T-cell (primary cell): ENCODE results near the gene EPB41L5. TPM values are rescaled to one million over a fixed set of nuclear protein-coding genes. Genes with fewer than 3 reads are reported as not detected.

Experiments
- ATAC-seq, 4 experiments: fragments of 200-7000 bp in 3 of 4; fragments of 150-1000 bp in 1 of 4; cut with Tn5 transposase; replicated peaks in 1 of 4; 1 replicate in 3 of 4; 2 replicates in 1 of 4; pipeline ENCODE4 v1.10.0; 2021; ENCODE audit warnings: moderate library complexity in 3 of 4, mild to moderate bottlenecking in 2 of 4, moderate number of reproducible peaks in 1 of 4
- CTCF ChIA-PET, 2 donors: fragments of 300-600 bp; sonication (Branson Sonifier 250); formaldehyde crosslinking; loops; one replicate each; lab custom pipeline; 2022; ENCODE audit warnings: antibody characterized with exemption in 2 of 2; lab: Charles Lee
- POLR2A ChIA-PET, 2 donors: fragments of 300-600 bp; sonication (Branson Sonifier 250); formaldehyde crosslinking; loops; one replicate each; lab custom pipeline; 2022; ENCODE audit warnings: antibody characterized with exemption in 2 of 2; lab: Charles Lee
- DNase-seq, 35 experiments: peaks; one replicate each; pipeline versions ENCODE4 v3.0.0 to v3.0.0-alpha.2; 2013 to 2023
- H3K27ac ChIP-seq: one replicate; pipeline ENCODE4 v1.5.1; 2013; ENCODE audit warnings: low read length
- H3K27me3 ChIP-seq, 2 experiments: replicated peaks in 1 of 2; 1 replicate in 1 of 2; 2 replicates in 1 of 2; pipeline versions ENCODE4 v1.6.1 to v1.7.0; 2013; ENCODE audit warnings: low read length in 1 of 2, mixed read lengths in 1 of 2; ENCODE audit not compliant: control insufficient read depth in 2 of 2, insufficient read depth in 2 of 2; ENCODE audit errors: extremely low read depth in 1 of 2
- H3K36me3 ChIP-seq, 2 donors: 1 replicate in 1 of 2; 2 replicates in 1 of 2; pipeline versions ENCODE4 v1.6.1 to v1.7.0; 2013; ENCODE audit warnings: low read length in 1 of 2; ENCODE audit not compliant: control insufficient read depth in 2 of 2, insufficient read depth in 1 of 2; ENCODE audit errors: extremely low read depth in 1 of 2
- H3K4me1 ChIP-seq, 2 experiments: 1 replicate in 1 of 2; 2 replicates in 1 of 2; pipeline versions ENCODE4 v1.6.1 to v1.7.0; 2013; ENCODE audit warnings: low read length in 2 of 2, mixed read lengths in 1 of 2; ENCODE audit not compliant: insufficient read depth in 2 of 2, control insufficient read depth in 1 of 2; ENCODE audit errors: extremely low read depth in 1 of 2
- H3K4me3 ChIP-seq, 2 donors: 1 replicate in 1 of 2; 2 replicates in 1 of 2; pipeline versions ENCODE4 v1.5.1 to v1.7.0; 2013; ENCODE audit warnings: mild to moderate bottlenecking in 2 of 2, low read length in 1 of 2, moderate library complexity in 1 of 2; ENCODE audit not compliant: control insufficient read depth in 1 of 2; ENCODE audit errors: extremely low read depth in 1 of 2
- H3K9me3 ChIP-seq: 2 replicates; pipeline ENCODE4 v1.7.0; 2013
- H3K27ac Mint-ChIP-seq, 2 donors: one replicate each; pipeline ENCODE4 v1.8.0; 2020 to 2021; ENCODE audit warnings: mild to moderate bottlenecking in 2 of 2, mixed read lengths in 2 of 2
- H3K27me3 Mint-ChIP-seq, 2 donors: one replicate each; pipeline ENCODE4 v1.8.0; 2021 to 2022; ENCODE audit warnings: mixed read lengths in 2 of 2
- H3K36me3 Mint-ChIP-seq: one replicate; pipeline ENCODE4 v1.8.0; 2021; ENCODE audit warnings: mixed read lengths
- H3K4me1 Mint-ChIP-seq, 3 donors: one replicate each; pipeline ENCODE4 v1.8.0; 2020 to 2022; ENCODE audit warnings: mixed read lengths in 3 of 3, mild to moderate bottlenecking in 1 of 3
- H3K4me3 Mint-ChIP-seq, 3 donors: one replicate each; pipeline ENCODE4 v1.8.0; 2020 to 2022; ENCODE audit warnings: mild to moderate bottlenecking in 3 of 3, mixed read lengths in 3 of 3, moderate library complexity in 3 of 3
- H3K9me3 Mint-ChIP-seq, 3 donors: one replicate each; pipeline ENCODE4 v1.8.0; 2020 to 2022; ENCODE audit warnings: mixed read lengths in 3 of 3
- WGBS: methylation state at CpG from one replicate; pipeline ENCODE4 v1.1.5; 2013; ENCODE audit warnings: missing lambda C conversion rate; ENCODE audit not compliant: insufficient coverage; 5-methylcytosine and 5-hydroxymethylcytosine counted together
- total RNA-seq, 35 experiments: library from RNA in 6 of 35; stranded (reverse) in 6 of 35; fragments of 120-200 nt in 1 of 35; gene quantifications; one replicate each; pipeline versions ENCODE4 v1.2.1 to v1.2.4 and lab custom pipeline; 2013 to 2026

The EPB41L5 gene
- total RNA-seq, 5 donors from 2014 or later (not counting 1 experiment from before 2014, with no cell fraction given): 5.6 to 7.9 (median 6.0) TPM

- Histone ChIP-seq H3K4me1 (no peaks in the 10 kb centered on the region), H3K27me3 (no peaks in the 10 kb centered on the region), H3K36me3 (no peaks in the 10 kb centered on the region), H3K27ac (no peak overlapping the region), H3K9me3 (no peaks in the 10 kb centered on the region), H3K4me3 (no peak overlapping the region)
- peaks cover 18 to 44% (median 27%) of the 10 kb centered on the region in 3 donors for H3K9me3 Mint-ChIP-seq
- CTCF ChIA-PET: no interaction called here
- peaks cover 62% of the 10 kb centered on the region for H3K36me3 Mint-ChIP-seq
- no peak for ATAC-seq
- H3K4me1 Mint-ChIP-seq: peaks cover 0 to 8% (median 3%) of the 10 kb centered on the region in 3 donors
- POLR2A ChIA-PET: interaction anchor here in 1 of 2 donors (0.5 kb wide), 1 partner anchor 23 kb away, joined by 10 read pairs; no protein-coding TSS in a partner anchor
- DNase-seq: no peak
- H3K4me3 Mint-ChIP-seq: no peak overlapping the region
- H3K27ac Mint-ChIP-seq: no peak overlapping the region
- WGBS: 100% methylated on average over 1 of the region's 2 CpGs
- no peaks in the 10 kb centered on the region for H3K27me3 Mint-ChIP-seq
Measured at GRCh38 chr2:120052597-120052996, 39.7 kb downstream of the EPB41L5 start.

- H3K27ac ChIP-seq: no peak overlapping the region
- H3K36me3 ChIP-seq: no peaks in the 10 kb centered on the region
- H3K27me3 ChIP-seq: no peaks in the 10 kb centered on the region
- Mint-ChIP-seq H3K27me3 (no peaks in the 10 kb centered on the region), H3K4me3 (no peak overlapping the region), H3K9me3 (peaks cover 10 to 35% (median 19%) of the 10 kb centered on the region in 3 donors), H3K4me1 (peaks cover 0 to 3% (median 3%) of the 10 kb centered on the region in 3 donors), H3K27ac (no peak overlapping the region), H3K36me3 (peaks cover 49% of the 10 kb centered on the region)
- ChIA-PET POLR2A (no interaction called here), CTCF (no interaction called here)
- H3K4me3 ChIP-seq: no peak overlapping the region
- DNase-seq: no peak
- WGBS: 83% methylated on average over 2 of the region's 3 CpGs
- no peaks in the 10 kb centered on the region for H3K9me3 ChIP-seq
- H3K4me1 ChIP-seq: no peaks in the 10 kb centered on the region
- no peak for ATAC-seq
Measured at GRCh38 chr2:120053891-120054290, 41.0 kb downstream of the EPB41L5 start.

GRCh38 chr2:120059483-120059882, 46.6 kb downstream of the EPB41L5 start:
- ChIA-PET CTCF (interaction anchor here in 1 of 2 donors (0.6 kb wide), 1 partner anchor 37 kb away, joined by 3 read pairs; no protein-coding TSS in a partner anchor), POLR2A (no interaction called here)
- WGBS: 89% methylated on average over 3 of the region's 8 CpGs
- Mint-ChIP-seq H3K36me3 (peaks cover 5% of the 10 kb centered on the region), H3K27me3 (no peaks in the 10 kb centered on the region), H3K4me3 (no peak overlapping the region), H3K9me3 (peaks cover 0 to 3% (median 0%) of the 10 kb centered on the region in 3 donors), H3K27ac (no peak overlapping the region), H3K4me1 (peaks cover 0 to 2% (median 2%) of the 10 kb centered on the region in 3 donors)
- Histone ChIP-seq H3K27ac (no peak overlapping the region), H3K9me3 (no peaks in the 10 kb centered on the region), H3K36me3 (no peaks in the 10 kb centered on the region), H3K27me3 (peaks cover 0 to 3% of the 10 kb centered on the region in 2 experiments), H3K4me3 (no peak overlapping the region), H3K4me1 (no peaks in the 10 kb centered on the region)
- ATAC-seq (no peak), DNase-seq (no peak)

GRCh38 chr2:120060088-120060623, 47.3 kb downstream of the EPB41L5 start:
- ChIA-PET POLR2A (no interaction called here), CTCF (no interaction called here)
- WGBS: no CpG with 5 or more reads among the region's 2 CpGs
- H3K4me1 ChIP-seq: no peaks in the 10 kb centered on the region
- H3K9me3 ChIP-seq: no peaks in the 10 kb centered on the region
- no peak overlapping the region for H3K4me3 ChIP-seq
- H3K27me3 Mint-ChIP-seq: no peaks in the 10 kb centered on the region
- H3K4me3 Mint-ChIP-seq: no peak overlapping the region
- peaks cover 0 to 3% (median 0%) of the 10 kb centered on the region in 3 donors for H3K9me3 Mint-ChIP-seq
- H3K27me3 ChIP-seq: peaks cover 0 to 3% of the 10 kb centered on the region in 2 experiments
- no peak for DNase-seq
- H3K4me1 Mint-ChIP-seq: peaks cover 0 to 2% (median 2%) of the 10 kb centered on the region in 3 donors
- ATAC-seq: no peak
- peaks cover 5% of the 10 kb centered on the region for H3K36me3 Mint-ChIP-seq
- H3K27ac Mint-ChIP-seq: no peak overlapping the region
- H3K27ac ChIP-seq: no peak overlapping the region
- H3K36me3 ChIP-seq: no peaks in the 10 kb centered on the region

GRCh38 chr2:120064664-120065063, 51.8 kb downstream of the EPB41L5 start:
- H3K4me1 ChIP-seq: no peaks in the 10 kb centered on the region

GRCh38 chr2:120066800-120067547, 54.1 kb downstream of the EPB41L5 start:
- Histone ChIP-seq H3K4me1 (no peaks in the 10 kb centered on the region), H3K27me3 (no peaks in the 10 kb centered on the region), H3K27ac (no peak overlapping the region), H3K9me3 (no peaks in the 10 kb centered on the region), H3K4me3 (no peak overlapping the region), H3K36me3 (no peaks in the 10 kb centered on the region)
- WGBS: 100% methylated on average over 3 of the region's 6 CpGs
- DNase-seq (no peak), ATAC-seq (no peak)
- H3K27me3 Mint-ChIP-seq: peaks cover 0 to 2% of the 10 kb centered on the region in 2 donors
- POLR2A ChIA-PET: no interaction called here
- peaks cover 14% of the 10 kb centered on the region for H3K36me3 Mint-ChIP-seq
- CTCF ChIA-PET: no interaction called here
- no peaks in the 10 kb centered on the region for H3K9me3 Mint-ChIP-seq
- H3K4me3 Mint-ChIP-seq: no peak overlapping the region
- H3K4me1 Mint-ChIP-seq: peaks cover 0 to 2% (median 2%) of the 10 kb centered on the region in 3 donors
- no peak overlapping the region for H3K27ac Mint-ChIP-seq

More at GRCh38 chr2:120064664-120065063, 51.8 kb downstream of the EPB41L5 start:
- WGBS: no CpG with 5 or more reads among the region's 1 CpG
- no peaks in the 10 kb centered on the region for H3K9me3 ChIP-seq
- no peak overlapping the region for H3K4me3 Mint-ChIP-seq
- H3K27me3 Mint-ChIP-seq: peaks cover 0 to 2% of the 10 kb centered on the region in 2 donors
- ATAC-seq (no peak), DNase-seq (no peak)
- ChIA-PET POLR2A (no interaction called here), CTCF (interaction anchor here in 1 of 2 donors (0.7 kb wide), 1 partner anchor 186 kb away, joined by 3 read pairs; no protein-coding TSS in a partner anchor)
- peaks cover 0 to under 1% of the 10 kb centered on the region in 2 experiments for H3K27me3 ChIP-seq
- peaks cover 0 to 2% (median 2%) of the 10 kb centered on the region in 3 donors for H3K4me1 Mint-ChIP-seq
- H3K36me3 Mint-ChIP-seq: peaks cover 14% of the 10 kb centered on the region
- H3K27ac ChIP-seq: no peak overlapping the region
- no peak overlapping the region for H3K27ac Mint-ChIP-seq
- no peaks in the 10 kb centered on the region for H3K36me3 ChIP-seq
- no peak overlapping the region for H3K4me3 ChIP-seq
- no peaks in the 10 kb centered on the region for H3K9me3 Mint-ChIP-seq
